ENCODE results near the gene UTS2B. TPM values are rescaled to one million over a fixed set of nuclear protein-coding genes. Genes with fewer than 3 reads are reported as not detected.

The UTS2B gene
- total and polyA plus RNA-seq, 2 of the 13 experiments (the other 11 are each of a cell fraction or from before 2014, with no cell fraction given) = 0.03 to 0.46 TPM

DNA sequence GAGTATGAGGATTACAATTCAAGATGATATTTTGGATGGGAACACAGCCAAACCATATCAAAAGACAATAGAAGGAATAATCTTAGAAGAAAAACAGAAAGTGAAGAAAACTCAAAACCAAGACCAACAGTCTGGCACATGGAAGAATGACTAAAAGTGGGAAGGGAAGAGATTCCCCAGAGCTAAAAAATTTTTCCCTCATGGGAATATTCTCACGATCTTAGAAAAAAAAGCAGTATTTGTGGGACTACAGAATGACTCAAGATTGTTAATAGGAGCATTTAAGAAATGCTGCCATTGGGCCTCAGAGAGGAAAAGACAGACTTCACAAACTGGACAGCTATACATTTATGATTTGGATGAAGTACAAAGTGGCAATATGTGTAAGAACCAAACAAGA lies 113.0 kb downstream of the UTS2B start:
- H3K4me3 ChIP-seq (replicated peaks in 1 of 3; ENCODE audit: insufficient read depth in 1 of 3, low read depth in 2 of 3, low read length in 3 of 3) = no peak overlapping the region
- no peak overlapping the region for H3K4me2 ChIP-seq (ENCODE audit: low read depth, low read length)
- in situ Hi-C loops (cut with HindIII; ENCODE audit: extremely low pct_ligation_motif_present, low pct_unique_long_range_greater_than_20kb) = no loop called here
- no peaks in the 10 kb centered on the region for H3K79me2 ChIP-seq (ENCODE audit: insufficient read depth, low read length)
- no peaks in the 10 kb centered on the region for H3K27me3 ChIP-seq (ENCODE audit: control insufficient read depth in 1 of 2, insufficient read depth in 2 of 2, low read length in 2 of 2)
- 0% methylated on average over 1 of the region's 1 CpG for WGBS (ENCODE audit: low lambda C conversion rate)
- POLR2A ChIA-PET = no interaction called here
- H4K20me1 ChIP-seq (ENCODE audit: insufficient read depth, low read length) = no peaks in the 10 kb centered on the region
- H3K9me3 ChIP-seq (ENCODE audit: low read length) = peaks cover 14% of the 10 kb centered on the region; the same call in 1 of the 2 replicates
- no peak overlapping the region for H2AFZ ChIP-seq (ENCODE audit: low read length)
- intact Hi-C loops (cut with micrococcal nuclease; ENCODE audit: unreplicated experiment) = no loop called here
- ATAC-seq = no peak
- H3K9ac ChIP-seq (ENCODE audit: insufficient read depth, low read depth, low read length) = no peak overlapping the region
- no peak for FAIRE-seq
- BruUV-seq (replicated peaks) = no TSS peak
- H3K36me3 ChIP-seq (replicated peaks in 1 of 2; ENCODE audit: control insufficient read depth in 1 of 2, insufficient read depth in 2 of 2, low read length in 2 of 2) = no peaks in the 10 kb centered on the region
- TF ChIP-seq FOXJ3 (CRISPR knock-in tag; IDR thresholded peaks at IDR 0.05; ENCODE audit: borderline replicate concordance) (no peak), ZNF878 (CRISPR knock-in tag; IDR thresholded peaks at IDR 0.05) (no peak), PLRG1 (conservative IDR thresholded peaks at IDR 0.05) (no peak), ZKSCAN5 (CRISPR knock-in tag; IDR thresholded peaks at IDR 0.05) (no peak), SOX13 (IDR thresholded peaks at IDR 0.05) (no peak), SOX13 (CRISPR knock-in tag; conservative IDR thresholded peaks at IDR 0.05 in 1 of 2, IDR thresholded peaks at IDR 0.05 in 1 of 2) (no peak), ZNF10 (CRISPR knock-in tag; IDR thresholded peaks at IDR 0.05; ENCODE audit: borderline replicate concordance, low read depth) (no peak), GPN1 (CRISPR knock-in tag; IDR thresholded peaks at IDR 0.05; ENCODE audit: borderline replicate concordance) (no peak), CHCHD3 (CRISPR knock-in tag; IDR thresholded peaks at IDR 0.05) (no peak), ATF7-NPFF (CRISPR knock-in tag; IDR thresholded peaks at IDR 0.05; ENCODE audit: low read depth) (no peak), TFAP4 (IDR thresholded peaks at IDR 0.05; ENCODE audit: borderline replicate concordance, low read depth) (no peak)
- TF ChIP-seq, protein P1, sequence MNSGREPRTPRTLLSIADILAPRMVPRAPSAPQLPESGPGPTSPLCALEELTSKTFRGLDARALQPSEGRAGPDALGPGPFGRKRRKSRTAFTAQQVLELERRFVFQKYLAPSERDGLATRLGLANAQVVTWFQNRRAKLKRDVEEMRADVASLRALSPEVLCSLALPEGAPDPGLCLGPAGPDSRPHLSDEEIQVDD (CRISPR knock-in tag; IDR thresholded peaks at IDR 0.05; ENCODE audit: borderline replicate concordance) = no peak
- TF ChIP-seq, protein P2, sequence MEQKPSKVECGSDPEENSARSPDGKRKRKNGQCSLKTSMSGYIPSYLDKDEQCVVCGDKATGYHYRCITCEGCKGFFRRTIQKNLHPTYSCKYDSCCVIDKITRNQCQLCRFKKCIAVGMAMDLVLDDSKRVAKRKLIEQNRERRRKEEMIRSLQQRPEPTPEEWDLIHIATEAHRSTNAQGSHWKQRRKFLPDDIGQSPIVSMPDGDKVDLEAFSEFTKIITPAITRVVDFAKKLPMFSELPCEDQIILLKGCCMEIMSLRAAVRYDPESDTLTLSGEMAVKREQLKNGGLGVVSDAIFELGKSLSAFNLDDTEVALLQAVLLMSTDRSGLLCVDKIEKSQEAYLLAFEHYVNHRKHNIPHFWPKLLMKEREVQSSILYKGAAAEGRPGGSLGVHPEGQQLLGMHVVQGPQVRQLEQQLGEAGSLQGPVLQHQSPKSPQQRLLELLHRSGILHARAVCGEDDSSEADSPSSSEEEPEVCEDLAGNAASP (CRISPR knock-in tag; IDR thresholded peaks at IDR 0.05; ENCODE audit: borderline replicate concordance) = no peak
- no peaks in the 10 kb centered on the region for H3K4me1 ChIP-seq (ENCODE audit: insufficient read depth, low read length)
- CTCF ChIA-PET (ENCODE audit: low intra/inter-chr PET ratio, low total read pairs) = no interaction called here
- H3K27ac ChIP-seq (ENCODE audit: extremely low read length, insufficient read depth, low read length) = no peak overlapping the region
- DNase-seq (ENCODE audit: low spot score) = no peak

Other genes starting within 250 kb of the UTS2B start
- gene OSTN, start 131.3 kb downstream of the UTS2B start, total RNA-seq (2016; rRNA removed; fragmentation: Illumina TruSeq; extraction: Trizol) = not detected in 2 replicates
- not detected in 2 replicates for gene OSTN, start 131.3 kb downstream of the UTS2B start, polyA plus RNA-seq (2011; rRNA removed)
- 66.4 and 84.6 TPM in 2 replicates for gene CCDC50, start 1.1 kb downstream of the UTS2B start, total RNA-seq (2016; rRNA removed; fragmentation: Illumina TruSeq; extraction: Trizol)
- 42.8 and 47.6 TPM in 2 replicates for gene CCDC50, start 1.1 kb downstream of the UTS2B start, polyA plus RNA-seq (2011; rRNA removed)
- not detected in 2 replicates for gene PYDC2, start 130.6 kb upstream of the UTS2B start, total RNA-seq (2016; rRNA removed; fragmentation: Illumina TruSeq; extraction: Trizol)
- not detected in 2 replicates for gene PYDC2, start 130.6 kb upstream of the UTS2B start, polyA plus RNA-seq (2011; rRNA removed)